Measurements from ENCODE around the gene LST1. TPM values are rescaled to one million over a fixed set of nuclear protein-coding genes. Genes with fewer than 3 reads are reported as not detected.

The LST1 gene
- total RNA-seq, 1 donor from 2014 or later, result not detected

DNA sequence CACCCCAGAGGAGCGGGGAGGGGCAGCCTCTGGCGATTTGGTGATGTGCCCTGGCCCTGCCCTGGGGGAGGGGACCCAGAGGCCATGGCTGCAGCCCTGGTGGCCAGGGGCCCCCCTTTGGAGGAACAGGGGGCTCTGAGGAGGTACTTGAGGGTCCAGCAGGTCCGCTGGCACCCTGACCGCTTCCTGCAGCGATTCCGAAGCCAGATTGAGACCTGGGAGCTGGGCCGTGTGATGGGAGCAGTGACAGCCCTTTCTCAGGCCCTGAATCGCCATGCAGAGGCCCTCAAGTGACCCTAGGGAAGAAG, 27.8 kb upstream of the LST1 start:
- Mint-ChIP-seq H3K4me3 (ENCODE audit: low read depth) (no peak overlapping the region), H3K9me3 (ENCODE audit: low read depth) (no peaks in the 10 kb centered on the region)
- TF ChIP-seq, protein P1, sequence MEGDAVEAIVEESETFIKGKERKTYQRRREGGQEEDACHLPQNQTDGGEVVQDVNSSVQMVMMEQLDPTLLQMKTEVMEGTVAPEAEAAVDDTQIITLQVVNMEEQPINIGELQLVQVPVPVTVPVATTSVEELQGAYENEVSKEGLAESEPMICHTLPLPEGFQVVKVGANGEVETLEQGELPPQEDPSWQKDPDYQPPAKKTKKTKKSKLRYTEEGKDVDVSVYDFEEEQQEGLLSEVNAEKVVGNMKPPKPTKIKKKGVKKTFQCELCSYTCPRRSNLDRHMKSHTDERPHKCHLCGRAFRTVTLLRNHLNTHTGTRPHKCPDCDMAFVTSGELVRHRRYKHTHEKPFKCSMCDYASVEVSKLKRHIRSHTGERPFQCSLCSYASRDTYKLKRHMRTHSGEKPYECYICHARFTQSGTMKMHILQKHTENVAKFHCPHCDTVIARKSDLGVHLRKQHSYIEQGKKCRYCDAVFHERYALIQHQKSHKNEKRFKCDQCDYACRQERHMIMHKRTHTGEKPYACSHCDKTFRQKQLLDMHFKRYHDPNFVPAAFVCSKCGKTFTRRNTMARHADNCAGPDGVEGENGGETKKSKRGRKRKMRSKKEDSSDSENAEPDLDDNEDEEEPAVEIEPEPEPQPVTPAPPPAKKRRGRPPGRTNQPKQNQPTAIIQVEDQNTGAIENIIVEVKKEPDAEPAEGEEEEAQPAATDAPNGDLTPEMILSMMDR (IDR thresholded peaks at IDR 0.05; ENCODE audit: unreplicated experiment), result no peak

DNA sequence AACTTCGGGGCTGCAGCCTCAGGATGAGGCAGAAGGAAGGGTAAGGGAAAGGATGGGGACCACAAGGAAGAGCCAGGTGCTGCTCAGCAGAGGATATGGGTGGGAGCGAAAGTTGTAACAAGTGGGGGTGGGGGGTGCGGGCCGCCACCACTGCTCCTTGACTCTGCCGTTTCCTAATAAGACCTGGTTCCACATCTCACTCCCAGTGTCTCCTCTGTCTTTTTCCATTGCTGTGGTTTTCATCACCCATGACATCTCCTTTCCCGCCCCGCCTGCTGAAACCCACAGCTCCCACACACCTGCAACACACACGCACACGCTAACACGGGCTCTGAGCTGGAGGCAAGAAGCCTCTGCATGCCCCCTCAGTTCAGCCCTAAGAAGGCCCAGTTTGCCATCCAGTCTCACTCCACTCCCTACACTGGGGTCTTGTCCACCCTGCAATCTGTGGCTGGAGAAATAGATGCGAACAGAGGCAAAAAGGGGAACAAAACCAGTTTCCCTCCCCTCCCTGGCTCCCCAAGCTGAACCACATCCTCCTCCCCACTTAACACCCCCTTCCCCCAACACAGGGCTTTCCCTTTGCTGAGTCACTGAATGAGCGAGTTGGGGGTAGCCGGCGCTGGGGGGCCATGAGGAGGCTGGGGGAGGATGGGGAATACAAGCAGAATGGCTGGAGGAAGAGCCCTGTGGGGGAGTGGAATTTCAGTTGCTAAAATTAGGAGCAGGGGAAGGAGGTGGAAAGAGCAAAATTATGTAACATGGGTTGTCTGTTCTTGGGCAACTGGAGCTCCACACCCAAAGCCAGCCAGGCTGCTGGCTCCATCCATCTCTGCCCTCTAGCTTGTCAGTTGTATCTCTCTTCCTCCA, 27.2 kb upstream of the LST1 start:
- no peaks in the 10 kb centered on the region for H3K4me1 Mint-ChIP-seq (ENCODE audit: low read depth)
- TF ChIP-seq, protein P1 (IDR thresholded peaks at IDR 0.05; ENCODE audit: unreplicated experiment), result no peak
- no peaks in the 10 kb centered on the region for H3K9me3 Mint-ChIP-seq (ENCODE audit: low read depth)
- no peaks in the 10 kb centered on the region for H3K27me3 Mint-ChIP-seq
- H3K4me3 Mint-ChIP-seq (ENCODE audit: low read depth), result no peak overlapping the region
- DNase-seq (ENCODE audit: low spot score, unreplicated experiment), result no peak
- no peak overlapping the region for H3K27ac Mint-ChIP-seq
- H3K36me3 Mint-ChIP-seq (ENCODE audit: insufficient read depth), result peaks cover 14% of the 10 kb centered on the region

More for the DNA sequence above, 27.8 kb upstream of the LST1 start:
- Mint-ChIP-seq H3K27me3 (no peaks in the 10 kb centered on the region), H3K4me1 (ENCODE audit: low read depth) (no peaks in the 10 kb centered on the region), H3K36me3 (ENCODE audit: insufficient read depth) (peaks cover 14% of the 10 kb centered on the region), H3K27ac (no peak overlapping the region)
- no peak for DNase-seq (ENCODE audit: low spot score, unreplicated experiment)

DNA sequence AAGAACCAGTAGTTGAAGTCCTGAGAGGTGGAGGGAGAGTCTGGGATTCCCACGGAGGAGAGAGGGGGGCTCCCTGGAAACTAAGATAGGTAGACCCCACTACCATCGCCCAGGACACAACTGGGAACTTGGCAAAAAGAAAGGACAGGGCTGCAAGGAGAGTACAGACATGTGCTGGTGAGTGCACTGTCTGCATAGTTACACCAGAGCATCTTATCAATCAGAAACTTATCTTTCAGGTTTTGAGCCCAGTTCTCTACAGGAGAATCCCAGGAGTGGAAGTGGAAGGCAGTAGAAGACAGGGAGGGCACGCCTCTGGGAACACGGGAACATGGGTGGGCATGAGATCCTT, 26.5 kb upstream of the LST1 start:
- H3K36me3 Mint-ChIP-seq (ENCODE audit: insufficient read depth), result peaks cover 14% of the 10 kb centered on the region
- no peaks in the 10 kb centered on the region for H3K4me1 Mint-ChIP-seq (ENCODE audit: low read depth)
- H3K9me3 Mint-ChIP-seq (ENCODE audit: low read depth), result no peaks in the 10 kb centered on the region
- no peak for DNase-seq (ENCODE audit: low spot score, unreplicated experiment)
- no peak overlapping the region for H3K27ac Mint-ChIP-seq
- TF ChIP-seq, protein P1 (IDR thresholded peaks at IDR 0.05; ENCODE audit: unreplicated experiment), result no peak
- H3K4me3 Mint-ChIP-seq (ENCODE audit: low read depth), result no peak overlapping the region
- H3K27me3 Mint-ChIP-seq, result no peaks in the 10 kb centered on the region

DNA sequence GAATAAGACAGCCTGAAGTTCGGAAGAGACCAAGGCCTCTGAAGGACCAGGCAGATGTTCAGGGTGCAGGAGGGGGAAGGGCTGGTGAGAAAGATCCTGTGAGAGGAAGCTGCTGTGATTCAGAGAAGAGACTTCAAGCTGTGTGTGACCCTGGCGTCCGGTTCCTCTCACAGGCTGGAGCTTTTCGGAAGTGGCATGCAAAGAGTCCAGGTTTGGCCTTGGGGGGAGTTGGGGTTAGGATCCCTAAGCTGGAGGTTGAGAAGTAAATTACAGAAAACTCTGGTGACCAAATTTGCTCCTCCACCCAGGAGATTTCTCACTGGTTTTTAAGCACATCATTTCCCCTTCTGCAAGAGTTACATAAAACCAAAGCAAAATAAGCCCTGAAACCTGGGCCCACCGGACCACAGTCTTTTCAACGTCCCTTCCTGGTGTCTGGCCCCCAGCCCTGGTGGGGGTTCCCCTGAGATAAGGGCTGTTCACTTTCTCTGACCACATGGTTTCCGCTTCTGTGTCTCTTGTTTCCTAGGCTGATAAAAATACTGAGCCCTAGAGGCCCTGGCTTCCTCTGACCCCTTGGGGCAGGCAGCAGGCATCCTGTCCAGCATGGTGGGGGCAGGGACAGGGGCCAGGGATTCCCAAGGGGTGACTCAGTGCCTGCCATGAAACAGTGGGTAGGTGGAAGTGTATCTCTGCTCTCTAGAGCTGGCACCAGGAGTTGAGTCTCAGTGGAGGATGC, 25.9 kb upstream of the LST1 start:
- H3K36me3 Mint-ChIP-seq (ENCODE audit: insufficient read depth), result peaks cover 12% of the 10 kb centered on the region
- no peaks in the 10 kb centered on the region for H3K9me3 Mint-ChIP-seq (ENCODE audit: low read depth)
- H3K4me3 Mint-ChIP-seq (ENCODE audit: low read depth), result no peak overlapping the region
- TF ChIP-seq, protein P1 (IDR thresholded peaks at IDR 0.05; ENCODE audit: unreplicated experiment), result no peak
- no peak overlapping the region for H3K27ac Mint-ChIP-seq
- H3K27me3 Mint-ChIP-seq, result no peaks in the 10 kb centered on the region
- no peaks in the 10 kb centered on the region for H3K4me1 Mint-ChIP-seq (ENCODE audit: low read depth)
- DNase-seq (ENCODE audit: low spot score, unreplicated experiment), result no peak

DNA sequence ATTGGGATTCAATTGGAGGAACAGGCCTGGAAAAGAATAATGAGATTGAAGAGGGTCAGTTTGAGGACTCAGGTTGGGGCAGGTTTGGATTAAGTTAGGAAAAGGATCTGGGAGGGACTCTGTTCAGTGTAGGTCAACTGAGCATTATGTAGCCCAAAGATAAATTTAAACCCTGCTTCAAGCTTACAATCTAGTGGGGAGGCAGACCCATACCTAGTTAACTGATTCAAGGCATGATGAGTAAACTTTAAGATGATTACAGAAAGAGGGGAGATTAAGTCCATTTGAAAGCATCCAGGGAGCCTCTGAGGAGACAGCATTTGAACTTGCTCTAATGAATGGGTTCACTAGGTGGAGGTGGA, 25.4 kb upstream of the LST1 start:
- no peaks in the 10 kb centered on the region for H3K9me3 Mint-ChIP-seq (ENCODE audit: low read depth)
- DNase-seq (ENCODE audit: low spot score, unreplicated experiment), result no peak
- no peaks in the 10 kb centered on the region for H3K4me1 Mint-ChIP-seq (ENCODE audit: low read depth)
- no peak overlapping the region for H3K4me3 Mint-ChIP-seq (ENCODE audit: low read depth)
- no peaks in the 10 kb centered on the region for H3K27me3 Mint-ChIP-seq
- H3K27ac Mint-ChIP-seq, result no peak overlapping the region
- TF ChIP-seq, protein P1 (IDR thresholded peaks at IDR 0.05; ENCODE audit: unreplicated experiment), result no peak
- peaks cover 12% of the 10 kb centered on the region for H3K36me3 Mint-ChIP-seq (ENCODE audit: insufficient read depth)
